Stimulated activated CD8-positive, alpha-beta memory T cell treated with anti-CD3 and anti-CD28 coated beads, Interleukin-4, amount 100 ng/mL, for 24 hours (primary cell): ENCODE results near the gene RAB27B.
"Not testable (repeated sequence)": the region's sequence is repeated elsewhere in the genome, so short reads cannot be mapped to it uniquely, and the experiment has no call there.

Experiments used
- DNase-seq: peaks from one replicate; pipeline ENCODE4 v3.0.0-alpha.2; 2020; ENCODE audit warnings: low read depth

The RAB27B gene

GRCh38 chr18:54815086-54815485 is 13.2 kb upstream of the RAB27B start:
- no peak for DNase-seq

- DNase-seq = not testable (repeated sequence)
These were observed 7.4 kb upstream of the RAB27B start for GRCh38 chr18:54820785-54821275.

GRCh38 chr18:54822872-54823845 is 5.1 kb upstream of the RAB27B start:
- no peak for DNase-seq

- DNase-seq = no peak
These were observed 3.5 kb upstream of the RAB27B start for GRCh38 chr18:54824761-54825160.

DNA sequence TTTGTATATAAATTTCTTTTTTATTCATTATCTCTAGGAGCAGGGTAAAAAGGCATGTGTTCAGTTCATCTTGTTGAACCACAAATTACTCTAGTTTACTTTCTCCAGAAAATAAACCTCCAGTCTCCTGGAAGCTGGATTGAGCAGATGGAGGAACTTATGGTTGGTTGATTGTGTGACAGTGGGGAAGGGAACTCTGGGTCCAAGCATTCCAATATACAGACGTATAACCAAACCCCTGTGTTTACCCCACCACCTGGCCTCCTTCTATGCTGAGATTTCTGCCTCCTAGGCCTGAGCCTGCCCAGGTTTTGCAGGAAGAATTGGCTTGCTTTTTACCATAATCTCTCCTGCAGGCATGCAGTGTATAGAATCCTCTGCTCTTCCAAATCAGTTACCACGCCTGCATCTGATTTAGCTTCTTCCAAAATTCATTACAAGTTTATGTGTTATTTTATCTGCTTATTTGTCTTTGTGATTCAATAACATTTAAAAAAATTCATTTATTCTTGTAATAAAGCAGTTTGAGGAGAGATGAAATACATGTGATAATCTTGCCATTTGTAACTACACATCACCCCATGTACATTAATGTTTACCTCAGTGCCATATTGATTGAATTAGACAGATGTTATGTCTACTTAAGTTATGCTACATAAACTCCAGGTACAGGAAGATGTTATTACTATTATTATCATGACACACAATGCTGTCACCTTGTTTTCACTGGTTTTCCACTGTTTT is 2.5 kb upstream of the RAB27B start:
- DNase-seq = no peak

DNA sequence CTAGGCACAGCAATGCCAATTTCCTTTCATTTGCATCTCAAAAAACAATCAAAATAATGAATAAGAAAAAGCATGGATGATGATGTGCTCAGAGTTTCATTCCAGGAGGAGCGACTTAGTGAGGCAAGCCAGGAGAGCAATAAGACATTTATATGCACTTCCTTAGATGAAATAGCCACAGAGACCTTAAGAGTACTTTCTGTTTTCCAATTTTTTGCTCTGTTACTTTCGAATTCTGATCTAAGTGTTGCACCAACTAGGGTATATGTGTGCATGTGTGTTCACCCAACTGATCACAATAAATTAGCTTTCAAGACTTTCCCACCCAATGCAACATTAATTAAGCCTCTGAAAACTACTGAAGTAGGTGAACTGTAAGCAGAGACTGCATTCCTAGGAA is 709 bp downstream of the RAB27B start:
- no peak for DNase-seq

DNA sequence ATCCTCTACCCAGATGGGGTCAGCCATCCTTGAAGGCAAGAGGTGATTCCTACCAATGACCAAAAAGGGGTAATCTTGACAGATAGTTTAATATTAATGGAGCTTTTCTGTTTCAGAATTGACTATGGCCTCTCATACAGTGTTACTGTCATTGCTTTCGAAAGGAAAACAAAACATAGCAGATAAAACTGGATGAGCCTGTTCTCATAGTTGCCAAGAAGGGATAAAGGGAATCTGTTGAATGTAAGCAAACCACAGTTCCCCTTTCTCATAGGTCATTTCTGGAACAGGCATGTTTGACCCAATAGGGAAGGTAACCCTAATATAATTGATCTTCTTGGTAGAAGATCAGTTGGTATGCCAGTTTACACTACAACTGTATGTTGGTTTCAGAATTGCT is 1.6 kb downstream of the RAB27B start:
- no peak for DNase-seq

GRCh38 chr18:54830260-54830659 is 2.0 kb downstream of the RAB27B start:
- DNase-seq = no peak

DNA sequence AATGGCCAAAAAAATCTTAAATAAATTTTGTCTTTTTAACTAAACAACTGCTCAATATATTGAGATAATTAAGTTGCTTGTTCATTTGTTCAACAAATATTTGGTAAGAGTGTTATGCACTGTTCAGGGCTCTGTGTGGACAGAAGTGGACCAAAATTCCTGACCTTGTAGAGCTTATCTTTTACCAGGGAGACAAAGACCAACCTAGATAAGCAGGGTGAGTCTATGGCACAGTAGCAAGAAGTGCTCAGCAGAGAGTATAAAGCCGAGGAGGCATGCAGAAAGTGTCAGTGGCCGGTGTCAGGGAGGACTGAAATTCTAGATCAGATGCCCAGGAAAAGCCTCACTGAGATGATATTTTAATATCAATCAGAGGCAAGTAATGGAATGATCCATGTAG is 2.6 kb downstream of the RAB27B start:
- DNase-seq = no peak

GRCh38 chr18:54835944-54836343 is 7.7 kb downstream of the RAB27B start:
- no peak for DNase-seq

GRCh38 chr18:54843314-54843713 is 15.0 kb downstream of the RAB27B start:
- DNase-seq = no peak

DNA sequence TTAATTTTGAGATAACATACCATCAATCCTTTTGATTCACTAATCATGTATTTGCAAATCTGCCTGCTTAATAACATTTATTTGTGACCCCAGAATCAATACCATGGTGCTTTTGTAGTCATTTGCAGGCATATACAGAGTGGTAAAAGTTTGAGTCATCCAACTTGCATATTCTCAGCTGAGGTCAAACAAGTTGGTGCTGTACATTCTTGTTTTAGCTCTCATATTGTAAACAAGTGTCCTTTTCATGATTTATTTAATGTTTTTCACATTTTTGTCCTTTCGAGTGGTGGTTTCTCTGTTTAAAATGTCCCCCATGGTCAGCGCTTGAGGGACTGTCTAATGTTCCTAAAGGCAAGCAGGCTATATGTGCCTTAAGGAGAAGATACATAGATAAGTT is 17.5 kb downstream of the RAB27B start:
- DNase-seq = no peak

DNA sequence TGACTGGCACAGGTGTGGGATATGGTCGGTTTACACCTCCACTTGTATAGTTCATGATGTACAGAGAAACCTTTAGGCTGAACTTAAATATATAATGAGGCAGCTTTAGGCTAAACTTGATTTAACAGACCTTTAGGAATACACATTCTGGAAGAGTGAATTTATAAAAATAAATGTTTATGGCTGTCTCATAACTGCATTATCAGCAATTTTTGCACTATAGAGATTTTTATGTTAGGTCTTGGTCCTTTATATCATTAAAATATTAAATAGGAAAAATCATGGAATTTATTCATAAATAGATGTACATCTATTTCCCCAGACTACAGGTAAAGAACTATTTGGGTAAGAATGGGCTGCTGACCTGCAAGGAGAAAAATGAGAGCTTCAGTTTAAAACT is 19.8 kb downstream of the RAB27B start:
- no peak for DNase-seq

GRCh38 chr18:54849683-54850082 is 21.4 kb downstream of the RAB27B start:
- DNase-seq = no peak

DNA sequence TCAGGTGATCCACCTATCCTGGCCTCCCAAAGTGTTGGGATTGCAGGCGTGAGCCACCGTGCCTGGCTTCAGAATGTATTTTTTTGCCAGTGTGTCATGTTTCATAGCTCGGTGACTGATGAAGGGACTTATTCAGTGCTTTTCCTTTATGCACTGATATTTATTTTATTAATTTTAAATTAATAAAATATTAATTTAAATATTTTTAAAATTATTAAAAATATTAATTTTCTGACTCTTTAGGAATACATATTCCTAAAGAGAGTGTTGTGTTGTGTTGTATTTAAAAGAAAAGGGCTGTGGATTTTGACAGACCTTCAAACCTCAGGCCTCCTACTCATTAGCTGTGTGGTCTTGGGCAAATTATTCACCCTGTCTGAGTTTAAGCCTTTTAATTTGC is 22.3 kb downstream of the RAB27B start:
- DNase-seq = no peak

GRCh38 chr18:54852780-54853675 is 24.8 kb downstream of the RAB27B start:
- no peak for DNase-seq

DNA sequence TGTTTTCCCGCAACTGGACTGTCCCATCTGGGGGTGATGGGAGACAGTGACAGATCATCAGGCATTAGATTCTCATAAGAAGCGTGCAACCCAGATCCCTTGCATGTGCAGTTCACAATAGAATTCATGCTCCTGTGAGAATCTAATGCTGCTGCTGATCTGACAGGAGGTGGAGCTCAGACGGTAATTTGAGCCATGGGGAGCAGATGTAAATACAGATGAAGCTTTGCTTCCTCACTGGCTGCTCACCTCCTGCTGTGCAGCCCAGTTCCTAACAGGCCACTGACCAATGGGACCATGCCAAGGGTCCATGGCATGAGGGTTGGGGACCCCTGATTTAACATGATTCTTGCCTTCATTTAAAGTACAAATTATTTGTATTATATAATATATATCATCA is 26.8 kb downstream of the RAB27B start:
- DNase-seq = not testable (repeated sequence)

DNA sequence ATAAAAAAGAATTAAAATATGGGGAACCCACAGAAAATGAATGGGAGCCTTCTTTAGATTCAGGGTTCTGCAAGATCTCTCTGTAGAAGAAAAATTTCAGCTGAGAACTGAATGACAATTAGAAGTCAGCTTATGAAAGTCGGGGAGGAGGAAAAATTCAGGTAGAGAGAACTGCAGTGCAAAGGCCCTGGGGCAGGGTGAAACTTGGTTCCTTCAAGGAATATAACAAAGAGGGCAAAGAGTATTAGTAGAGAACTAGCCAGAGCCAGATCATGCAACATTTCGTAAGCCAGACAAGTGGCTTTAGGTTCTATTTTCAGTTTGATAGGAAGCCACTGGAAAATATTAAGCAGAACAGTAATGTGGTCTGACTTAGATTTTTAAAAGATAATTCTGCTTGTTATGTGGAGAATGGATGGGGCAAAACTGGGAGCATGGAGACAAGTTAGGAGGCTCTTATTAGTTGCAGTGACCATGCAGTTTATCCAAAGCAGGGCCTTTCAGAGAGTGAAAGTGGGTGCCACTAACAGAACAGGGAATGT is 27.9 kb downstream of the RAB27B start:
- DNase-seq = no peak

DNA sequence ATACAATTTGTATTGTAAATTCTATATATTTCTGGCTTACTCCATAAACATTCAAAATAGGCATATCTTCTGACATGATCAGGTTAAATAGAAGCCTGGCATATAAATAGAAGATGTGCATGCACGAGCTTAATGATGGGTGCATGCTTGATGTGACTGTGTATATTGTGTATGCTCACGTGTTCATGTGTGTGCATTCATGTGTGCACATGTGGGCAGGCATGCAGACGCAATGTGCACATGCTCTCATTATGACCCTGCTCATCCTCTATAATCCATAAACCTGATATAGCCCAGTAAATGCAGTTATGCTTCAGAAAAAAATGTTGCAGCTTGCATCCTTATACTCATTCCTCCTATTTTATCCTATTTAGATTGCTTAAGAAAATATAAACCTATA is 29.2 kb downstream of the RAB27B start:
- DNase-seq = no peak

DNA sequence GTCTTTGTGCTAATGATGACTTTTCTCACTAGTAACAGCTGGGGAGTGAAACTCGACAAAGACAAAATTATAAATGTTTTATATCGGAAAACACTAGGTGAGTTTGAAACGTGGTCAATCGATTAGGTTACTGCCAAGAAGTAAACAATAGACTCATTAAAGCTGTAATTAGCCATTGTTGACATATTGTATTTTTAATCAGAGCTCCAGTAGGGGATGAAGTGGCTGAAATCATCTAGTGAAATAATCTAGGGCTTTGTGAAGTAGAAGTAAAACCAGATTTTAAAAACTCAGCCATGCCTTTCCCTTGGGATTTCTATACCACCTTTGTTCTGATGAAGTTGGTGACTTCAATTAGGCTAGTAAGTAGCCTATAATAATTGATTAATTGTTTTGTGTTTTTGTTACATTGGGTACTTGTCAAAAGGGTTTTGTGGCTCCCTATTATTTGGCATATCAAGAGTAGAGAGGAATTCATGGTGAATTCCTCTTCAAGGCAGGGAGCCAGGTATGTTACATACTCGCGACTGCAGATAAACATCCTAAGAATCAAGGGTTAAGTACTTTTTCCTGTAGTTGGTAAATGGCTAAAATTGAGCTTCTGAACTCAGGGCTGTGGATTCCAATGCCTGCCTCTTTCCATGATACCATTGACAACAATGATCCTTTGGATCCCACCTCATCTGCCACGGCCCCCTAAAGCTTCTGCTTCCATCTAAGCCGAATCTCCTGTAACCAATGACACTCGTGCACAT is 31.6 kb downstream of the RAB27B start:
- DNase-seq = no peak

DNA sequence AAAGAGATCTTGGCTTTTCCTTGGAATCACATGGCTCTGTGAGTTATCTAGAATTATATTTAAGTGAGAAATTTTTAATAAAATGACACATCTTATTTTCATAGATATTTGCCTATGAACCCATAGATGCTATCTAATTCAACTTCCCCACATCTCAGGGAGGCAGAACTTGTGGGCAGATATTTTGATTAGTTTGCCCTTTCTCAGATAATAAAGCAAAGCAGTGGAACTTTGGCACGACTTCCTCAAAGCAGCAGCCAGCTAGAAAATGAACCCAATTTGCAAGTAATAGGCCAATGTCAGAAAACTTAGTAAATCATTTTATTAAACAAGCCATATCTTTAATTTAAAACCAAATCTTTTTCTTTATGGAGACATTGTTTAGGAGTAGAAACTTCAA is 32.7 kb downstream of the RAB27B start:
- DNase-seq = no peak
